T-cell (primary cell): Measurements from ENCODE around the gene NHSL2. TPM values are rescaled to one million over a fixed set of nuclear protein-coding genes. Genes with fewer than 3 reads are reported as not detected.

Experiments
- ATAC-seq, 4 experiments: fragments of 200-7000 bp in 3 of 4; fragments of 150-1000 bp in 1 of 4; cut with Tn5 transposase; replicated peaks in 1 of 4; 1 replicate in 3 of 4; 2 replicates in 1 of 4; pipeline ENCODE4 v1.10.0; 2021; ENCODE audit warnings: moderate library complexity in 3 of 4, mild to moderate bottlenecking in 2 of 4, moderate number of reproducible peaks in 1 of 4
- CTCF ChIA-PET, 2 donors: fragments of 300-600 bp; sonication (Branson Sonifier 250); formaldehyde crosslinking; loops; one replicate each; lab custom pipeline; 2022; ENCODE audit warnings: antibody characterized with exemption in 2 of 2; lab: Charles Lee
- POLR2A ChIA-PET, 2 donors: fragments of 300-600 bp; sonication (Branson Sonifier 250); formaldehyde crosslinking; loops; one replicate each; lab custom pipeline; 2022; ENCODE audit warnings: antibody characterized with exemption in 2 of 2; lab: Charles Lee
- DNase-seq, 35 experiments: peaks; one replicate each; pipeline versions ENCODE4 v3.0.0 to v3.0.0-alpha.2; 2013 to 2023
- H3K27ac ChIP-seq: one replicate; pipeline ENCODE4 v1.5.1; 2013; ENCODE audit warnings: low read length
- H3K27me3 ChIP-seq, 2 experiments: replicated peaks in 1 of 2; 1 replicate in 1 of 2; 2 replicates in 1 of 2; pipeline versions ENCODE4 v1.6.1 to v1.7.0; 2013; ENCODE audit warnings: low read length in 1 of 2, mixed read lengths in 1 of 2; ENCODE audit not compliant: control insufficient read depth in 2 of 2, insufficient read depth in 2 of 2; ENCODE audit errors: extremely low read depth in 1 of 2
- H3K36me3 ChIP-seq, 2 donors: 1 replicate in 1 of 2; 2 replicates in 1 of 2; pipeline versions ENCODE4 v1.6.1 to v1.7.0; 2013; ENCODE audit warnings: low read length in 1 of 2; ENCODE audit not compliant: control insufficient read depth in 2 of 2, insufficient read depth in 1 of 2; ENCODE audit errors: extremely low read depth in 1 of 2
- H3K4me1 ChIP-seq, 2 experiments: 1 replicate in 1 of 2; 2 replicates in 1 of 2; pipeline versions ENCODE4 v1.6.1 to v1.7.0; 2013; ENCODE audit warnings: low read length in 2 of 2, mixed read lengths in 1 of 2; ENCODE audit not compliant: insufficient read depth in 2 of 2, control insufficient read depth in 1 of 2; ENCODE audit errors: extremely low read depth in 1 of 2
- H3K4me3 ChIP-seq, 2 donors: 1 replicate in 1 of 2; 2 replicates in 1 of 2; pipeline versions ENCODE4 v1.5.1 to v1.7.0; 2013; ENCODE audit warnings: mild to moderate bottlenecking in 2 of 2, low read length in 1 of 2, moderate library complexity in 1 of 2; ENCODE audit not compliant: control insufficient read depth in 1 of 2; ENCODE audit errors: extremely low read depth in 1 of 2
- H3K9me3 ChIP-seq: 2 replicates; pipeline ENCODE4 v1.7.0; 2013
- H3K27ac Mint-ChIP-seq, 2 donors: one replicate each; pipeline ENCODE4 v1.8.0; 2020 to 2021; ENCODE audit warnings: mild to moderate bottlenecking in 2 of 2, mixed read lengths in 2 of 2
- H3K27me3 Mint-ChIP-seq, 2 donors: one replicate each; pipeline ENCODE4 v1.8.0; 2021 to 2022; ENCODE audit warnings: mixed read lengths in 2 of 2
- H3K36me3 Mint-ChIP-seq: one replicate; pipeline ENCODE4 v1.8.0; 2021; ENCODE audit warnings: mixed read lengths
- H3K4me1 Mint-ChIP-seq, 3 donors: one replicate each; pipeline ENCODE4 v1.8.0; 2020 to 2022; ENCODE audit warnings: mixed read lengths in 3 of 3, mild to moderate bottlenecking in 1 of 3
- H3K4me3 Mint-ChIP-seq, 3 donors: one replicate each; pipeline ENCODE4 v1.8.0; 2020 to 2022; ENCODE audit warnings: mild to moderate bottlenecking in 3 of 3, mixed read lengths in 3 of 3, moderate library complexity in 3 of 3
- H3K9me3 Mint-ChIP-seq, 3 donors: one replicate each; pipeline ENCODE4 v1.8.0; 2020 to 2022; ENCODE audit warnings: mixed read lengths in 3 of 3
- WGBS: methylation state at CpG from one replicate; pipeline ENCODE4 v1.1.5; 2013; ENCODE audit warnings: missing lambda C conversion rate; ENCODE audit not compliant: insufficient coverage; 5-methylcytosine and 5-hydroxymethylcytosine counted together
- total RNA-seq, 35 experiments: library from RNA in 6 of 35; stranded (reverse) in 6 of 35; fragments of 120-200 nt in 1 of 35; gene quantifications; one replicate each; pipeline versions ENCODE4 v1.2.1 to v1.2.4 and lab custom pipeline; 2013 to 2026

Gene NHSL2
- total RNA-seq, 5 donors from 2014 or later (not counting 1 experiment from before 2014, with no cell fraction given), result 3.3 to 11.7 (median 8.1) TPM

DNA sequence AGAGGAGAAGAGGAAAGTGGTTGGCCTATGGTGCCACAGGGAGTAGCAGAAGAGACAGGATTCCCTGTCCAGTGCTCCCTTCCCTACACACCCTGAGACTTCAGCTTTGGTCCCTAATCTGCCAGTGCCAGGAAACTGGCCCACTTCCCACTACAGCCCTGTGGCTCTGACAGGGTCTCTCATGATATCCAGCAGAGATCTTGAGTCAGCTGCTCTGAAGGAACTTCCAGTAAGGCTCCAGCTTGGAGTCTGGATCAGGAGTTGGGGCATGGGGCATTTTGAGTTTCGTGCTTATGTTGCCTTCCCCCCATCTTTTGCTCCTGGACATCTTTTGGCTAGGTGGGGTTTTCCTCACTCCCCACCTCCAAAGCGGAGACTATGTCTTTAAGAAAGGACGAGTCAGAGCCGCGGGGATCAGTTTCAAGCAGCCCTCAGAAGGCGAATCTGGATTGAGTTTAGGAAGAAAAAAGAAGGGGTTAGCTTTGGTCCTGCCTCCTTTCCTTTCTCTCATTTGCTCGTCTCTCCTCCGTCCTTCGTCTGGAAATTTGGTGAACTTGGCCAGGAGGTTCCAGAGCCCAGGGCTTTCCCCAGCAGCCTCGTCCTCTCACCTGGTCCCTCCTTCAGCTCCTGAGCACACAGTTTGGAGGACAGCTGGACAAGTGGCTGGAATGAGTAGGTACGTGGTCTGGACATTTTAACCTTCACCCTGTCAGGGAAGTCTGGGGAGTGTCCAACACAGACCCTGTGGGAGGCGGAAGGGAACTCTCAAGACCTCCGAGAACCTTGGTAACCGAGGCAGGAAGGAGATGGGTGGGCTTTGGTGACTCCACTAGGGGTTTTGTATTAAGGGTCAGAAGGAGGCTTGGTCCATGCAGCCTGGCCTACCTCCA is 116.6 kb downstream of the NHSL2 start:
- Histone ChIP-seq H3K27ac (no peak overlapping the region), H3K4me3 (no peak overlapping the region), H3K9me3 (no peaks in the 10 kb centered on the region), H3K27me3 (no peaks in the 10 kb centered on the region), H3K4me1 (peaks cover 0 to 8% of the 10 kb centered on the region in 2 experiments), H3K36me3 (no peaks in the 10 kb centered on the region)
- ChIA-PET CTCF (no interaction called here), POLR2A (no interaction called here)
- ATAC-seq, result no peak
- no peak for DNase-seq
- Mint-ChIP-seq H3K4me1 (peaks cover 0 to 6% (median 4%) of the 10 kb centered on the region in 3 donors), H3K9me3 (no peaks in the 10 kb centered on the region), H3K27me3 (peaks cover 0 to 23% of the 10 kb centered on the region in 2 donors), H3K27ac (peak overlapping the region in 1 of 2 donors; percentile 66), H3K4me3 (no peak overlapping the region), H3K36me3 (no peaks in the 10 kb centered on the region)
- no CpG with 5 or more reads among the region's 14 CpGs for WGBS

DNA sequence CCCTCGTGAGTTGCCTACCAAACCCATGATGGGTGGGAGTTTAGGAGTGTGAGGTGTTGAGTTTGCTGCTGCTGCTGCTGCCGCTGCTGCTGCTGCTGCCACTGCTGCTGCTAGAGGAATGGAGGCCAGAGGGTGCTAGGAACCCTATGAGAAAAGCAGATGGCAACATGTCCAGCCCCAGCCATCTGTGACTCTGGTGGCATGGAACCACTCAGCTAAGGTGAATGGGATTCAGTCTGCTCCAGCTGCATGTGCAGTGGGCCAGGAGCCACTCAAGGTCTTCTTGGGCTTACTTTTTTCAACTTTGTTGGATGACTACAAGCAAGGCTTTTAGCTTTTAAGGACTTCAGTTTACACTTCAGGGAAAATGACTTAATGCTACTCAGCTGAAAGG is 117.3 kb downstream of the NHSL2 start:
- peaks cover 0 to 8% of the 10 kb centered on the region in 2 experiments for H3K4me1 ChIP-seq
- Mint-ChIP-seq H3K9me3 (no peaks in the 10 kb centered on the region), H3K27ac (no peak overlapping the region), H3K4me3 (no peak overlapping the region), H3K27me3 (peaks cover 0 to 26% of the 10 kb centered on the region in 2 donors), H3K36me3 (no peaks in the 10 kb centered on the region), H3K4me1 (peaks cover 0 to 6% (median 4%) of the 10 kb centered on the region in 3 donors)
- 94% methylated on average over 2 of the region's 2 CpGs for WGBS
- POLR2A ChIA-PET, result no interaction called here
- H3K9me3 ChIP-seq, result no peaks in the 10 kb centered on the region
- no peak for DNase-seq
- H3K27me3 ChIP-seq, result no peaks in the 10 kb centered on the region
- no peak overlapping the region for H3K4me3 ChIP-seq
- CTCF ChIA-PET, result no interaction called here
- no peak for ATAC-seq
- no peak overlapping the region for H3K27ac ChIP-seq
- H3K36me3 ChIP-seq, result no peaks in the 10 kb centered on the region

DNA sequence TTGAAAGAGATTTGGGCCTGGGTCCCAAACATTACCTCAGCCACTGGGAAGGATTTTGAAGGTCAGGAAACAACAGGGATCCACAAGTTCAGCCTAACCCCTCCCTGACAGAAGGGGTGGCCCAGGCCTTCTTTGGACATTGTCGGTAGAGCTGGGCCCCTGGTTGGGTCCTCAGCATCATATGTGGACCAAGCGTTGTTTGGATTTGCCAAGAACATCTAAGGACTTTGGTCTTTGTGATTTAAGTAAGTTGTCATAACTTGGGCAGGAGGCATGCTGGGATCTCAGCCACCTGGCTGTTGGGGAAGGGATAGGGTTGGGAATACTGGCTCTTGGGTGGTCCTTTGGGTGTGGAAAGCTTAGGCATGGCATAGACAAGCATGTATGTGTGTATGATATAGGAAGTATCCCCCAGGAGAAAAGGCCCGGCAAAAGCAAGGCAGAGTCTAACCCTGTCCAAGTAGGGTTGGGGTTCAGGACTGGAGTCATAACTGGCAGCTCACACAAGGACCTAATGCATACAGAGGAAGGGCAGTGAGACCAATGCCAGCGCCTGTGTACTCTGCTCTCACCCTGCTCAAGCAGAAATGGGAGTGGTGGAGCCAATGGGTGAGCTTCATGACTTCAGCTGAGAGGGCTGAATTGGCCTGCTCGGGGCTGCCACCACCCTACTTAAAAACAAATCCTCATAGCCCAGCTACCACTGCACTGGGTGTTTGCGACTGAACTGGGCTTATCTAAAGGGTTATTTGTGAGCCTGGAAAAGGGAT is 118.2 kb downstream of the NHSL2 start:
- Mint-ChIP-seq H3K36me3 (no peaks in the 10 kb centered on the region), H3K9me3 (no peaks in the 10 kb centered on the region), H3K4me1 (peaks cover 0 to 6% (median 4%) of the 10 kb centered on the region in 3 donors), H3K4me3 (no peak overlapping the region), H3K27me3 (peaks cover 0 to 22% of the 10 kb centered on the region in 2 donors), H3K27ac (no peak overlapping the region)
- Histone ChIP-seq H3K27me3 (no peaks in the 10 kb centered on the region), H3K4me1 (peaks cover 0 to 8% of the 10 kb centered on the region in 2 experiments), H3K9me3 (no peaks in the 10 kb centered on the region), H3K27ac (no peak overlapping the region), H3K4me3 (no peak overlapping the region), H3K36me3 (no peaks in the 10 kb centered on the region)
- DNase-seq (no peak), ATAC-seq (no peak)
- no CpG with 5 or more reads among the region's 6 CpGs for WGBS
- POLR2A ChIA-PET, result no interaction called here
- CTCF ChIA-PET, result no interaction called here

DNA sequence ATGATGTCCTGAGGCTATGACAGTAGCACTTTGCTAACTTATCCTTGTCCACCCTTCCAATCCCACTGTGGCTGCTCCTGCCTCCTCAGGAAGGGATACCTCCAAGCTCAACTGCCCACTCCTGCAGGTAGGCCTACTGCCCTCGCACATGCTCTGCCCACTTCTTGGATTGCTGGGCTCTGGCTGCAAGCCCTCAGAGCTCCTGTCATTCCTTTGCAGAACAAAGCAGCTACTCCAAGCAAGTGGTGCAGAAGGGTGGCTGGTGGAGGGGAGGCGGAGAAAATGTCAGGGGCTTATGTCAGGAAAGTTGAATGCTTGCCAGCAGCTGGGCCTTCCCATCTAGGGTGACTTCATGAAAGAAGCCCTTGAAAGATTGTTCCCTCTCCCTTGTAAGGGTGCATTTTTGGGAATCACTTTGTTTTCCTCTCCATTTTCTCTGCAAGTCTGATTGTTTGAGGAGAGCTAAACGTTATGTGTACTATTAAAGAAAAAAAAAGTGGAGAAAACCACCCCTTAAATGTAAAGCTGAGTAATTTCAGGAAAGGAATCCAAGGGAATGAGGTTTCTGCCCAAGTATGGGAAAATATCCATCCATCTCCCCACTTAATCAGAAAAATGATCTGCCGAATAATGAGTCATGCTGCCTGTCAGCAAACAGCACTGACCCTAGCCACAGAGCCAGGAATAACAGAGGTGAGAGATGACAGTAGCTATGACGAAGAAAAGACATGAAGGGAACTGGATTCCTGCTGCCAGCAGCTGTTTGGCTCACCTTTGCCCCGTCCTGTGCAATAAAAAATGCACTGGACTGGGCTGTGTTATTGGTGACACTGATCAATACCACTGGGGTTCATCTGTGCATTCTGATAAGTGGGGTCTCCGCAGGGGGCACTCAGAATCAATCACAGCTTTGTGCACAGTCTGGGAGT is 119.1 kb downstream of the NHSL2 start:
- Mint-ChIP-seq H3K27ac (no peak overlapping the region), H3K27me3 (peaks cover 0 to 14% of the 10 kb centered on the region in 2 donors), H3K9me3 (no peaks in the 10 kb centered on the region), H3K36me3 (no peaks in the 10 kb centered on the region), H3K4me3 (no peak overlapping the region), H3K4me1 (peaks cover 0 to 6% (median 4%) of the 10 kb centered on the region in 3 donors)
- ATAC-seq, result no peak
- ChIA-PET POLR2A (no interaction called here), CTCF (no interaction called here)
- Histone ChIP-seq H3K9me3 (no peaks in the 10 kb centered on the region), H3K36me3 (no peaks in the 10 kb centered on the region), H3K4me1 (peaks cover 0 to 8% of the 10 kb centered on the region in 2 experiments), H3K4me3 (no peak overlapping the region), H3K27me3 (no peaks in the 10 kb centered on the region), H3K27ac (no peak overlapping the region)
- no peak for DNase-seq
- 61% methylated on average over 2 of the region's 7 CpGs for WGBS

DNA sequence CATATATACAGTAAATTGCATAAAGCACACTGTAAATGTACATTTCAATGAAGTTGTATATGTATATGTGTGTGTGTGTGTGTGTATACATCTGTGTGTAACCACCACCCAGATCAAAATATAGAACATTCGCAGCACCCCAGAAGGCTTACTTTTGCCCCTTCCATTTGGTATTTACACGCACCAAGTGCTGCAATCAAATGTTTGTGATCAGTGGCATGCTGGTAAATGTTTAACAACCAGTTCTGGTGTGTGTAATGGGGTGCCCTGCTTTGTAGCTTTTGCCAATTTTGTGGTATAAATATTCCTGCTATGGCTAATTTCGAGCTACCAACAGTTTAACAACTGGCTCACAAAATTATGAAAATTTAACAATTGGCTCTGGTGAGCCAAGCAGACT is 119.8 kb downstream of the NHSL2 start:
- POLR2A ChIA-PET, result no interaction called here
- Mint-ChIP-seq H3K36me3 (no peaks in the 10 kb centered on the region), H3K4me3 (no peak overlapping the region), H3K9me3 (no peaks in the 10 kb centered on the region), H3K27ac (no peak overlapping the region), H3K4me1 (peaks cover 0 to 6% (median 4%) of the 10 kb centered on the region in 3 donors), H3K27me3 (peaks cover 0 to 12% of the 10 kb centered on the region in 2 donors)
- DNase-seq (no peak), ATAC-seq (no peak)
- WGBS, result no CpG with 5 or more reads among the region's 3 CpGs
- Histone ChIP-seq H3K36me3 (no peaks in the 10 kb centered on the region), H3K27ac (no peak overlapping the region), H3K4me3 (no peak overlapping the region), H3K4me1 (peaks cover 0 to 8% of the 10 kb centered on the region in 2 experiments), H3K27me3 (no peaks in the 10 kb centered on the region), H3K9me3 (no peaks in the 10 kb centered on the region)
- CTCF ChIA-PET, result interaction anchor here in 1 of 2 donors (1.6 kb wide), 1 partner anchor 9 kb away, joined by 8 read pairs; no protein-coding TSS in a partner anchor
